K562 (cell line): Measurements from ENCODE around the gene DIO3.

ENCODE experiments used
- CBX8 ChIP-seq: fragments of 200-600 bp; sonication (generic); IDR thresholded peaks from 2 replicates; pipeline ENCODE4 v1.6.1; 2012; ENCODE audit warnings: borderline replicate concordance, mixed run types, low read depth, mild to moderate bottlenecking, moderate library complexity, mixed read lengths, low read length, control low read depth, inconsistent platforms; ENCODE audit not compliant: poor library complexity, severe bottlenecking; ENCODE audit errors: extremely low read depth
- FOSL1 ChIP-seq: fragments of 200-800 bp; sonication (Bioruptor generic); conservative IDR thresholded peaks from 2 replicates; pipeline ENCODE4 v1.6.1; 2016; ENCODE audit warnings: missing genetic modification characterization, missing compliant biosample characterization
- NCOR1 ChIP-seq: fragments of 450-650 bp; IDR thresholded peaks from 2 replicates; pipeline ENCODE4 v1.6.1; 2016; ENCODE audit warnings: mild to moderate bottlenecking, moderate library complexity
- ZNF217 ChIP-seq: sonication (generic); formaldehyde crosslinking; IDR thresholded peaks from 2 replicates; pipeline ENCODE4 v1.8.0; 2022; ENCODE audit warnings: mild to moderate bottlenecking, missing genetic modification reagents
- ZNF76 ChIP-seq: fragments of 250-450 bp; sonication (Bioruptor Pico); IDR thresholded peaks from 2 replicates; pipeline ENCODE4 v1.4.0; 2020; ENCODE audit warnings: mild to moderate bottlenecking, moderate library complexity, borderline replicate concordance
- TF ChIP-seq, protein P1 (sequence below): fragments of 450-650 bp; IDR thresholded peaks from 2 replicates; pipeline ENCODE4 v1.6.1; 2017; ENCODE audit warnings: antibody characterized with exemption, mild to moderate bottlenecking
- TF ChIP-seq, protein P2 (sequence below): fragments of 450-650 bp; IDR thresholded peaks from 2 replicates; pipeline ENCODE4 v1.6.1; 2016
- TF ChIP-seq, protein P3 (sequence below), 3 experiments: IDR thresholded peaks in 2 of 3; conservative IDR thresholded peaks in 1 of 3; 2 replicates each; pipeline ENCODE4 v1.5.1; 2011 to 2012; ENCODE audit warnings: low read length in 3 of 3, mild to moderate bottlenecking in 3 of 3, control low read depth in 2 of 3, improper control_type of control experiment in 1 of 3, inconsistent platforms in 1 of 3, low read depth in 1 of 3, mixed read lengths in 1 of 3, moderate library complexity in 1 of 3; ENCODE audit not compliant: insufficient read depth in 2 of 3
- TF ChIP-seq, protein P4 (sequence below): fragments of 450-650 bp; IDR thresholded peaks from 2 replicates; pipeline ENCODE4 v1.6.1; 2016; ENCODE audit warnings: missing biosample characterization, missing genetic modification characterization

DNA sequence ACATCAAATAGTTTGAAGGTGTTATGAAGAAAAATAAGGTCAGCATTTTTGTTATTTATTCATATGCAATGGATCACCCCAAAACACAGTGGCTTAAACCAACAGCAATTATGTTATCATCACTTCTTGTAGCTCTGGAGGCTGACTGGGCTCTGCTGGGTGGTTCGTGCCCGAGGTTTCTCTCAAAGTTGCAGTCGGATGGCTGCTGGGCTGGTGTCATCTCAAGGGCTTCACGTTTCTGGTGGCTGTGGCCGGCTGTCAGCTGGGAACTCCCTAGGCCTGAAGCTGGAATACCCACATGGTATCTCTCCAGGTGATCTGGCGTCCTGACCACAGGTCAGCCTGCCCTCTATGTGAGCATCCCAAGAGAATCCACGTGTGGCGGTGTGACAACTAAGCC lies 12.0 kb downstream of the DIO3 start:
- TF ChIP-seq ZNF76 (CRISPR knock-in tag) (no peak), CBX8 (no peak), ZNF217 (no peak), FOSL1 (tag) (no peak), NCOR1 (no peak)
- TF ChIP-seq, protein P1, sequence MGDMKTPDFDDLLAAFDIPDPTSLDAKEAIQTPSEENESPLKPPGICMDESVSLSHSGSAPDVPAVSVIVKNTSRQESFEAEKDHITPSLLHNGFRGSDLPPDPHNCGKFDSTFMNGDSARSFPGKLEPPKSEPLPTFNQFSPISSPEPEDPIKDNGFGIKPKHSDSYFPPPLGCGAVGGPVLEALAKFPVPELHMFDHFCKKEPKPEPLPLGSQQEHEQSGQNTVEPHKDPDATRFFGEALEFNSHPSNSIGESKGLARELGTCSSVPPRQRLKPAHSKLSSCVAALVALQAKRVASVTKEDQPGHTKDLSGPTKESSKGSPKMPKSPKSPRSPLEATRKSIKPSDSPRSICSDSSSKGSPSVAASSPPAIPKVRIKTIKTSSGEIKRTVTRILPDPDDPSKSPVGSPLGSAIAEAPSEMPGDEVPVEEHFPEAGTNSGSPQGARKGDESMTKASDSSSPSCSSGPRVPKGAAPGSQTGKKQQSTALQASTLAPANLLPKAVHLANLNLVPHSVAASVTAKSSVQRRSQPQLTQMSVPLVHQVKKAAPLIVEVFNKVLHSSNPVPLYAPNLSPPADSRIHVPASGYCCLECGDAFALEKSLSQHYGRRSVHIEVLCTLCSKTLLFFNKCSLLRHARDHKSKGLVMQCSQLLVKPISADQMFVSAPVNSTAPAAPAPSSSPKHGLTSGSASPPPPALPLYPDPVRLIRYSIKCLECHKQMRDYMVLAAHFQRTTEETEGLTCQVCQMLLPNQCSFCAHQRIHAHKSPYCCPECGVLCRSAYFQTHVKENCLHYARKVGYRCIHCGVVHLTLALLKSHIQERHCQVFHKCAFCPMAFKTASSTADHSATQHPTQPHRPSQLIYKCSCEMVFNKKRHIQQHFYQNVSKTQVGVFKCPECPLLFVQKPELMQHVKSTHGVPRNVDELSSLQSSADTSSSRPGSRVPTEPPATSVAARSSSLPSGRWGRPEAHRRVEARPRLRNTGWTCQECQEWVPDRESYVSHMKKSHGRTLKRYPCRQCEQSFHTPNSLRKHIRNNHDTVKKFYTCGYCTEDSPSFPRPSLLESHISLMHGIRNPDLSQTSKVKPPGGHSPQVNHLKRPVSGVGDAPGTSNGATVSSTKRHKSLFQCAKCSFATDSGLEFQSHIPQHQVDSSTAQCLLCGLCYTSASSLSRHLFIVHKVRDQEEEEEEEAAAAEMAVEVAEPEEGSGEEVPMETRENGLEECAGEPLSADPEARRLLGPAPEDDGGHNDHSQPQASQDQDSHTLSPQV: no peak
- TF ChIP-seq, protein P2, sequence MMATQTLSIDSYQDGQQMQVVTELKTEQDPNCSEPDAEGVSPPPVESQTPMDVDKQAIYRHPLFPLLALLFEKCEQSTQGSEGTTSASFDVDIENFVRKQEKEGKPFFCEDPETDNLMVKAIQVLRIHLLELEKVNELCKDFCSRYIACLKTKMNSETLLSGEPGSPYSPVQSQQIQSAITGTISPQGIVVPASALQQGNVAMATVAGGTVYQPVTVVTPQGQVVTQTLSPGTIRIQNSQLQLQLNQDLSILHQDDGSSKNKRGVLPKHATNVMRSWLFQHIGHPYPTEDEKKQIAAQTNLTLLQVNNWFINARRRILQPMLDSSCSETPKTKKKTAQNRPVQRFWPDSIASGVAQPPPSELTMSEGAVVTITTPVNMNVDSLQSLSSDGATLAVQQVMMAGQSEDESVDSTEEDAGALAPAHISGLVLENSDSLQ: no peak
- TF ChIP-seq, protein P3, sequence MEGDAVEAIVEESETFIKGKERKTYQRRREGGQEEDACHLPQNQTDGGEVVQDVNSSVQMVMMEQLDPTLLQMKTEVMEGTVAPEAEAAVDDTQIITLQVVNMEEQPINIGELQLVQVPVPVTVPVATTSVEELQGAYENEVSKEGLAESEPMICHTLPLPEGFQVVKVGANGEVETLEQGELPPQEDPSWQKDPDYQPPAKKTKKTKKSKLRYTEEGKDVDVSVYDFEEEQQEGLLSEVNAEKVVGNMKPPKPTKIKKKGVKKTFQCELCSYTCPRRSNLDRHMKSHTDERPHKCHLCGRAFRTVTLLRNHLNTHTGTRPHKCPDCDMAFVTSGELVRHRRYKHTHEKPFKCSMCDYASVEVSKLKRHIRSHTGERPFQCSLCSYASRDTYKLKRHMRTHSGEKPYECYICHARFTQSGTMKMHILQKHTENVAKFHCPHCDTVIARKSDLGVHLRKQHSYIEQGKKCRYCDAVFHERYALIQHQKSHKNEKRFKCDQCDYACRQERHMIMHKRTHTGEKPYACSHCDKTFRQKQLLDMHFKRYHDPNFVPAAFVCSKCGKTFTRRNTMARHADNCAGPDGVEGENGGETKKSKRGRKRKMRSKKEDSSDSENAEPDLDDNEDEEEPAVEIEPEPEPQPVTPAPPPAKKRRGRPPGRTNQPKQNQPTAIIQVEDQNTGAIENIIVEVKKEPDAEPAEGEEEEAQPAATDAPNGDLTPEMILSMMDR (IDR thresholded peaks at IDR 0.05 in 2 of 3, conservative IDR thresholded peaks at IDR 0.05 in 1 of 3; ENCODE audit: insufficient read depth in 2 of 3, low read depth in 1 of 3, low read length in 3 of 3): no peak
- TF ChIP-seq, protein P4, sequence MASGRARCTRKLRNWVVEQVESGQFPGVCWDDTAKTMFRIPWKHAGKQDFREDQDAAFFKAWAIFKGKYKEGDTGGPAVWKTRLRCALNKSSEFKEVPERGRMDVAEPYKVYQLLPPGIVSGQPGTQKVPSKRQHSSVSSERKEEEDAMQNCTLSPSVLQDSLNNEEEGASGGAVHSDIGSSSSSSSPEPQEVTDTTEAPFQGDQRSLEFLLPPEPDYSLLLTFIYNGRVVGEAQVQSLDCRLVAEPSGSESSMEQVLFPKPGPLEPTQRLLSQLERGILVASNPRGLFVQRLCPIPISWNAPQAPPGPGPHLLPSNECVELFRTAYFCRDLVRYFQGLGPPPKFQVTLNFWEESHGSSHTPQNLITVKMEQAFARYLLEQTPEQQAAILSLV (tag): no peak
